Measurements from ENCODE around the gene FIGNL1.

- no peak for TF ChIP-seq EZH2 (IDR thresholded peaks at IDR 0.05)
- no peak for TF ChIP-seq POLR2AphosphoS5 (IDR thresholded peaks at IDR 0.05; ENCODE audit: borderline replicate concordance, low read depth, low read length)
- no peak for TF ChIP-seq FOXP2 (optimal IDR thresholded peaks at IDR 0.05; ENCODE audit: control extremely low read depth, extremely low read length, insufficient read depth)
Observed at GRCh38 chr7:50488379-50488778, 38.2 kb upstream of the FIGNL1 start.

Data from SK-N-MC (cell line).